SW 1271 (cell line): Measurements from ENCODE around the gene LAMC2.

Source experiments
- DNase-seq, 2 experiments: peaks; one replicate each; lab custom pipeline; 2025; lab: John Stamatoyannopoulos, UW

LAMC2 gene

GRCh38 chr1:183287191-183287675, 101.2 kb downstream of the LAMC2 start:
- no peak for DNase-seq

GRCh38 chr1:183288583-183288982, 102.5 kb downstream of the LAMC2 start:
- no peak for DNase-seq

GRCh38 chr1:183289051-183289496, 103.0 kb downstream of the LAMC2 start:
- no peak for DNase-seq

- DNase-seq = no peak
These were observed 104.6 kb downstream of the LAMC2 start for GRCh38 chr1:183290628-183291027.

- DNase-seq = no peak
These were observed 105.2 kb downstream of the LAMC2 start for GRCh38 chr1:183291216-183291762.

- DNase-seq = no peak
These were observed 105.9 kb downstream of the LAMC2 start for GRCh38 chr1:183291802-183292514.

GRCh38 chr1:183293241-183293640, 107.2 kb downstream of the LAMC2 start:
- DNase-seq = no peak

GRCh38 chr1:183293876-183294275, 107.8 kb downstream of the LAMC2 start:
- DNase-seq = no peak
